ENCODE results near the gene NPW.
"Not testable (repeated sequence)": the region's sequence is repeated elsewhere in the genome, so short reads cannot be mapped to it uniquely, and the experiment has no call there.

NPW gene

DNA sequence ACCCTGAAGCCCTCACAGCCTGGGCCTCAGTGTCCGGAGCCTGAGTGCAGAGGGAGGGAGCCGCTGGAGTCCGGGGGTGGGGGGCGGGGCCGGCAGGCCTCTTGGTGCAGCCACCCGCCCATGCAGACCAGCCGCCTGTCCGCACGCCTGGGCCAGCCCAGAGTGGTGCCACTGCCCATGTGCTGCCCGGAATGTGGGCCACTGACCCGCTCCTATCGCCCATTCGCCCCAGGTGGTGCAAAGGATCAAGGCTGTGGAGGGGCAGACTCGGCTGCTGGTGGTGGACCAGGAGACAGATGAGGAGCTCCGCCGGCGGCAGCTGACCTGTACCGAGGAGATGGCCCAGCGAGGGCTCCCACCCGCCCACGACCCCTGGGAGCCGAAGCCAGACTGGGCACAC is 9.8 kb downstream of the NPW start:
- TF ChIP-seq, protein P1, sequence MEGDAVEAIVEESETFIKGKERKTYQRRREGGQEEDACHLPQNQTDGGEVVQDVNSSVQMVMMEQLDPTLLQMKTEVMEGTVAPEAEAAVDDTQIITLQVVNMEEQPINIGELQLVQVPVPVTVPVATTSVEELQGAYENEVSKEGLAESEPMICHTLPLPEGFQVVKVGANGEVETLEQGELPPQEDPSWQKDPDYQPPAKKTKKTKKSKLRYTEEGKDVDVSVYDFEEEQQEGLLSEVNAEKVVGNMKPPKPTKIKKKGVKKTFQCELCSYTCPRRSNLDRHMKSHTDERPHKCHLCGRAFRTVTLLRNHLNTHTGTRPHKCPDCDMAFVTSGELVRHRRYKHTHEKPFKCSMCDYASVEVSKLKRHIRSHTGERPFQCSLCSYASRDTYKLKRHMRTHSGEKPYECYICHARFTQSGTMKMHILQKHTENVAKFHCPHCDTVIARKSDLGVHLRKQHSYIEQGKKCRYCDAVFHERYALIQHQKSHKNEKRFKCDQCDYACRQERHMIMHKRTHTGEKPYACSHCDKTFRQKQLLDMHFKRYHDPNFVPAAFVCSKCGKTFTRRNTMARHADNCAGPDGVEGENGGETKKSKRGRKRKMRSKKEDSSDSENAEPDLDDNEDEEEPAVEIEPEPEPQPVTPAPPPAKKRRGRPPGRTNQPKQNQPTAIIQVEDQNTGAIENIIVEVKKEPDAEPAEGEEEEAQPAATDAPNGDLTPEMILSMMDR (IDR thresholded peaks at IDR 0.05) = no peak
- H3K27me3 ChIP-seq = peaks cover 83% of the 10 kb centered on the region
- H3K9me3 ChIP-seq = no peaks in the 10 kb centered on the region
- H3K4me1 ChIP-seq (ENCODE audit: control insufficient read depth in 1 of 2, insufficient read depth in 1 of 2, low read depth in 1 of 2, low read length in 1 of 2) = peaks cover 0 to 20% of the 10 kb centered on the region in 2 experiments
- no peaks in the 10 kb centered on the region for H3K36me3 ChIP-seq
- H3K4me3 ChIP-seq (ENCODE audit: low read depth in 1 of 2, low read length in 1 of 2) = no peak overlapping the region
- H3K27ac ChIP-seq = no peak overlapping the region

DNA sequence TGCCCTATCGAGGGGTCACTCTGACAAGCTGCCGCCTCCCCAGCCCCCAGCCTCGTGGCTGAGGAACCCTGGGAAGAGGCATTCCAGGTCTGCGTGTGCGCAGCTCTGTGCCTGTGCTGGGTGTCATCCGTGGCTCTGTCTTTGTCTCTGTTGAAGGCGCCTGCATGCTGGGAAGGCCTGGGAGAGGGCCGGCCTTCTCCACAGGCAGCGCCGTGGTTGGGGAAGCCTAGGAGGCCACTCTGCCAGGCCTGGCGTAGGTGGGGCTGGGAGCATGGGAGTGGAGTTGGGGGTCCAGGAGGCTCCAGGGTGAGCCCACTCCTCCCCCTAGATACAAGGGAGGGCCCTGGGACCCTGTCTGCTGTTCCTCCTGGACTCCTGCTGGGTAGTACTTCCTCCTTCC is 10.5 kb downstream of the NPW start:
- Histone ChIP-seq H3K36me3 (no peaks in the 10 kb centered on the region), H3K4me1 (ENCODE audit: control insufficient read depth in 1 of 2, insufficient read depth in 1 of 2, low read depth in 1 of 2, low read length in 1 of 2) (peaks cover 0 to 20% of the 10 kb centered on the region in 2 experiments), H3K27me3 (peaks cover 81% of the 10 kb centered on the region), H3K27ac (no peak overlapping the region), H3K4me3 (ENCODE audit: low read depth in 1 of 2, low read length in 1 of 2) (no peak overlapping the region), H3K9me3 (no peaks in the 10 kb centered on the region)
- TF ChIP-seq, protein P1 (IDR thresholded peaks at IDR 0.05) = no peak

DNA sequence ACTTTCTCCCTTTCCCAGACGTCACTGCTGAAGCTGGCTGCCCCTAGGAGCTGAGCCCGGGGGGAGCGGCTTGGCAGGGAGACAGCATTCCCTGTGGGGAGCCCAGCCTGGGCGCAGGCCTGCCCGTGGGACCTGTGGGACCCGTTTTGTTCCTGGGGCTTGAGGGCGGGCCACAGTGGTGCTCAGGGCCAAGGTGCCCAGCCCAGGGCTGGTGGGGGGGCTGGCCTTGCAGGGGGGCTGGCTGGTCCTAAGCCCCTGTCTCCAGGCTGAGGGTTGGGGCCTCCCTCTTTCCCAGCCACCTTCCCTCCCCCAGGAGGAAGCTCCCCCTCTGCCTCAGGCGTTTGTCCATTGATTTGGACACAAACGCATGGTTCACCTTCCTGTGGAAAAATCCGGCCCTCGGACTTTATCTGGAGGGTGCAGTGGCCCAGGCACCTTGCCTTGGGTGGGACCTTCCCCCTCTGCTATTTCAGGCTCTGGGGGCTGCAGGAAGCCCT is 11.5 kb downstream of the NPW start:
- Histone ChIP-seq H3K4me3 (ENCODE audit: low read depth in 1 of 2, low read length in 1 of 2) (no peak overlapping the region), H3K9me3 (no peaks in the 10 kb centered on the region), H3K27ac (no peak overlapping the region), H3K27me3 (peaks cover 71% of the 10 kb centered on the region), H3K4me1 (ENCODE audit: control insufficient read depth in 1 of 2, insufficient read depth in 1 of 2, low read depth in 1 of 2, low read length in 1 of 2) (peaks cover 0 to 20% of the 10 kb centered on the region in 2 experiments), H3K36me3 (no peaks in the 10 kb centered on the region)
- TF ChIP-seq, protein P1 (IDR thresholded peaks at IDR 0.05) = no peak

DNA sequence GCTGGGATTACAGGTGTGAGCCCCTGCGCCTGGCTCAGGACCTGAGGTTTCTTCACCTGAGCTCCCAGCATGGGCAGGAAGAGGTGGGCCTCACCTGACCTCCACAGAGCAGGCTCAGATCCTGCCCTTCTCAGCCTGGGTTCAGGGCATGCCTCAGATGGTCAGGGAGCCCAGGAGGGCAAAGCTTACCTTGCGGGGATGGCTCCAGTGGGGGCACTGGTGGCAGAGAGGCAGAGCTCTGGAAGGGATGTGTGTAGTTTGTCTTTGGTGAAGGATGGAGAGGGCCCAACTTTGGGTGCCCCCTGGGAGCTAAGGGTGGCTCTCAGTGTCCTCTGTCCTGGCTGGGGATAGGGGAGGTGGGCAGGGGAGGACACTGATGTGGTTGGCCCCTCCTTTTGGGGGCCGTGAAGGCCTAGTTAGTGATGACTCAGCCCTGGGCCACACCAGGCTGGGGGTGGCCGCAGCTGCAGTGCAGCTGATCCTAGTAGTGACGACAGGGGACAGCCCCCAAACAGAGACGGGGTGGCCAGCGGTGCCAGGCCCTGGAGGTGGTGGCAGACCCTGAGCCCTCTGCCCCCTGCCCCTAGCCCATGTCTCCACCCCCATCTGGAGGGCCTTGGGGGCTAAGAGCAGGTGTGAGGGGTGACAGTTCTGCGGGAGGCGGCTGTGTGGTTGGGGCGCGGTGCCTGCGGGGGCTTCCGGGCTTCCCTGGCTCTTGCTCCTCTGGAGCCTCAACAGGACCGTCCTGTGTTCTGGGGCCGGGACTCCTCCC is 12.9 kb downstream of the NPW start:
- no peaks in the 10 kb centered on the region for H3K36me3 ChIP-seq
- TF ChIP-seq, protein P1 (IDR thresholded peaks at IDR 0.05) = no peak
- no peak overlapping the region for H3K4me3 ChIP-seq (ENCODE audit: low read depth in 1 of 2, low read length in 1 of 2)
- no peaks in the 10 kb centered on the region for H3K9me3 ChIP-seq
- H3K27me3 ChIP-seq = peaks cover 57% of the 10 kb centered on the region
- H3K27ac ChIP-seq = no peak overlapping the region
- peaks cover 0 to 10% of the 10 kb centered on the region in 2 experiments for H3K4me1 ChIP-seq (ENCODE audit: control insufficient read depth in 1 of 2, insufficient read depth in 1 of 2, low read depth in 1 of 2, low read length in 1 of 2)

DNA sequence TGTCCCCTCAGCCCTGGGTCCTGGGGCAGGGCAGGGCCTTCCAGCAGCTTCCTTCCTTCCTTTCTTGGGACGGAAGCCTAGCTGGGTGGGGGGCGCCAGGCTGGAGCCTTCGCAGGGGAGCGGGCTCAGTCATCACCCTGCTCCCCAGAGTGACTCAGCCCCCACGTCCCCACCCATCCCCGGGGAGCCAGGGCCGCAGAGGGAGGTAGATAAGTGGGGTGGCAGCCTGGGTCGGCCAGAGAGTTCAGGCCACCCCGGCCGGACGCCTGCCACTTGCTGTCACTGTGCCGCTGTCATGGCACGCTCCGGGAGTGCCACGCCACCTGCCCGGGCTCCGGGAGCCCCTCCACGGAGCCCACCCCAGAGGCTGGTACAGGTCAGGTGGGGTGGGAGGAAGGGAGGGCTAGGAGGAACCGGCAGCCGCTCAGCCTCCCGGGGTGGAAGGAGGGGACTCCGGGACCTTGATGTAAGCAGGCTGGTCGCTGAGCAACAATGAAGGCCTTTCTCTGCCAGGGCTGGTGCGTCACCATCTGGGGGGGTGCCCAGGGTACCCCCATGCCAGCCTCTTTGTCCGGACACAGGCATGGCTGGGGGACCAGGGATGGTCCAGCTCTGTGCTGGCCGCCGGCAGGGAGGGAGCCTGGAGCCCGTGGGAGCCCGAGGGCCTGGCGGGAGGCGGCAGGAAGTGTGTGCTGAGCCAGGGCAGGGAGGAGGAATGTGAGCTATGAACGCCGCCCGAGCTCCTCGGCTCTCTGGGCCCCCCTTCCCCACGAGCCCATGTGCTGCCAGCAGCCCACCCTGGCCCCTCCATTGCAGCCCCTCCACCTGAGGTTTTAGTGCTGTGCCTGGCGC is 13.7 kb downstream of the NPW start:
- Histone ChIP-seq H3K27ac (no peak overlapping the region), H3K36me3 (no peaks in the 10 kb centered on the region), H3K27me3 (peaks cover 49% of the 10 kb centered on the region), H3K9me3 (no peaks in the 10 kb centered on the region), H3K4me3 (ENCODE audit: low read depth in 1 of 2, low read length in 1 of 2) (no peak overlapping the region), H3K4me1 (ENCODE audit: control insufficient read depth in 1 of 2, insufficient read depth in 1 of 2, low read depth in 1 of 2, low read length in 1 of 2) (peaks cover 0 to 10% of the 10 kb centered on the region in 2 experiments)
- TF ChIP-seq, protein P1 (IDR thresholded peaks at IDR 0.05) = no peak

DNA sequence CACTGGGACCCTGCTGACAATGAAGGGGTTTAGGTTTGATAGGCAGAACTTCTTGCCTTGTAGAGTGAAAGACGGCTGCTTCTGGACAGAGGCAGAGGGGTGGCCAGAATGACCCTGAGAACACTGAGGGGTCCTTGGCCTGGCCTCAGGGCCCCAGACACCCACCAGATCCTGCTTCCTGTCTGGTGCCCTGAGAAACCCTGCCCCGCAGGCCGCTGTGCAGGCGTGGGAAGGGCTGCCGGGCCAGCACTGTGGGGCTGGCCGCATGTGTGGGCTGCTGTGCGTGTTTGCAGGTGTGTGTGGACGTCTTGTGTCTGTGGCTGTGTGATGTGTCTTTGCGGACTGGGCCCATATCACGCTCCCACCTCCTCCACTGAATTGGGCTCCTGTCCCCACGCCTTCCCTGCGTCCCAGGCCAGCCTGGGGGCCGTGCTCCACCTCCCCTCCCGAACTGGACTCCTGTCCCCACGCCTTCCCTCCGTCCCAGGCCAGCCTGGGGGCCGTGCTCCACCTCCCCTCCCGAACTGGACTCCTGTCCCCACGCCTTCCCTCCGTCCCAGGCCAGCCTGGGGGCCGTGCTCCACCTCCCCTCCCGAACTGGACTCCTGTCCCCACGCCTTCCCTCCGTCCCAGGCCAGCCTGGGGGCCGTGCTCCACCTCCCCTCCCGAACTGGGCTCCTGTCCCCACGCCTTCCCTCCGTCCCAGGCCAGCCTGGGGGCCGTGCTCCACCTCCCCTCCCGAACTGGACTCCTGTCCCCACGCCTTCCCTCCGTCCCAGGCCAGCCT is 14.5 kb downstream of the NPW start:
- not testable (repeated sequence) for H3K4me3 ChIP-seq (ENCODE audit: low read depth in 1 of 2, low read length in 1 of 2); H3K9me3 ChIP-seq; H3K36me3 ChIP-seq; H3K4me1 ChIP-seq (ENCODE audit: control insufficient read depth in 1 of 2, insufficient read depth in 1 of 2, low read depth in 1 of 2, low read length in 1 of 2); H3K27ac ChIP-seq
- H3K27me3 ChIP-seq = peaks cover 41% of the 10 kb centered on the region

Data from neutrophil (primary cell).